ENCODE results near the gene S1PR3. TPM values are rescaled to one million over a fixed set of nuclear protein-coding genes. Genes with fewer than 3 reads are reported as not detected.

Gene S1PR3
- total and polyA plus RNA-seq, 4 donors: 1.4 to 4.5 (median 2.9) TPM

- TF ChIP-seq CTCF (IDR thresholded peaks at IDR 0.05; ENCODE audit: low read depth, low read length, missing input control): no peak
- TF ChIP-seq YY1 (IDR thresholded peaks at IDR 0.05): no peak
- TF ChIP-seq TAF1 (conservative IDR thresholded peaks at IDR 0.05): no peak
- TF ChIP-seq, protein P1, sequence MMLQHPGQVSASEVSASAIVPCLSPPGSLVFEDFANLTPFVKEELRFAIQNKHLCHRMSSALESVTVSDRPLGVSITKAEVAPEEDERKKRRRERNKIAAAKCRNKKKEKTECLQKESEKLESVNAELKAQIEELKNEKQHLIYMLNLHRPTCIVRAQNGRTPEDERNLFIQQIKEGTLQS (IDR thresholded peaks at IDR 0.05): no peak
- no peak for TF ChIP-seq NR2F2 (IDR thresholded peaks at IDR 0.05)
- TF ChIP-seq MAX (IDR thresholded peaks at IDR 0.05): no peak
- TF ChIP-seq RAD21 (IDR thresholded peaks at IDR 0.05): no peak
Measured at GRCh38 chr9:89046832-89047231, 55.6 kb downstream of the S1PR3 start (continued).

GRCh38 chr9:89047667-89048066 lies 56.4 kb downstream of the S1PR3 start:
- Histone ChIP-seq H3K36me3 (ENCODE audit: control insufficient read depth in 4 of 4, insufficient read depth in 3 of 4, low read depth in 1 of 4, low read length in 3 of 4) (no peaks in the 10 kb centered on the region), H3K4me1 (ENCODE audit: control insufficient read depth in 4 of 4, insufficient read depth in 4 of 4, low read length in 3 of 4) (no peaks in the 10 kb centered on the region), H3K9me3 (ENCODE audit: control insufficient read depth in 4 of 4, low read length in 3 of 4) (no peaks in the 10 kb centered on the region), H3K27ac (ENCODE audit: low read depth in 1 of 2, low read length in 2 of 2) (no peak overlapping the region), H3K4me3 (ENCODE audit: low read depth in 1 of 3, low read length in 3 of 3) (no peak overlapping the region), H3K9ac (ENCODE audit: low read depth in 1 of 2, low read length in 2 of 2) (no peak overlapping the region), H3K27me3 (ENCODE audit: control insufficient read depth in 4 of 4, insufficient read depth in 4 of 4, low read length in 3 of 4) (no peaks in the 10 kb centered on the region)
- TF ChIP-seq MAX (IDR thresholded peaks at IDR 0.05): no peak
- TF ChIP-seq TAF1 (conservative IDR thresholded peaks at IDR 0.05): no peak
- no peak for TF ChIP-seq RXRA (IDR thresholded peaks at IDR 0.05)
- no peak for TF ChIP-seq FOXA1 (IDR thresholded peaks at IDR 0.05)
- no peak for TF ChIP-seq GABPA (IDR thresholded peaks at IDR 0.05 in 1 of 2, conservative IDR thresholded peaks at IDR 0.05 in 1 of 2)
- no peak for TF ChIP-seq JUND (IDR thresholded peaks at IDR 0.05)
- no peak for TF ChIP-seq HNF4A (conservative IDR thresholded peaks at IDR 0.05)
- TF ChIP-seq RAD21 (IDR thresholded peaks at IDR 0.05): no peak
- no peak for TF ChIP-seq YY1 (IDR thresholded peaks at IDR 0.05)
- no peak for TF ChIP-seq HNF4G (IDR thresholded peaks at IDR 0.05)
- no peak for TF ChIP-seq EGR1 (IDR thresholded peaks at IDR 0.05; ENCODE audit: low read depth in 2 of 2)
- no peak for DNase-seq (ENCODE audit: low spot score)
- 83% methylated on average over 4 of the region's 4 CpGs for WGBS

DNA sequence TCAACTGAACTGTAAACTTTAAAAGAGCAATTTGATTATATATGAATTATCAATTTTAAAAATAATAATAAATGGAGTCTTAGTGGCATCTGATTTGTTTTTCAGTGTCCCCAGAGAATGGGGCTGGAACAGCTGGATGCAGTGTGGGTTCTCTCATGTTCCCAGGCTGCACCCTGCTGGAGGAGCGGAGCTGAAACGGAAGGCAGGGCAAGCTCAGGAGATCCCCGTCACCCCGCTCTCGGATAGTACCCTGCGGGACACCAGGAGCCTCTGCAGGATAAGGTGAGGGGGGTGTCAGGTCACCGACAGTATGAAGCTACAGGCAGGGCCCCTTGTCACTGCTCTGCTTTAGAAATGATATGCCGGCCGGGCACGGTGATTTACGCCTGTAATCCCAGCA lies 57.3 kb downstream of the S1PR3 start:
- DNase-seq (ENCODE audit: low spot score): no peak
- 92% methylated on average over 11 of the region's 11 CpGs for WGBS
- Histone ChIP-seq H3K9me3 (ENCODE audit: control insufficient read depth in 4 of 4, low read length in 3 of 4) (no peaks in the 10 kb centered on the region), H3K4me1 (ENCODE audit: control insufficient read depth in 4 of 4, insufficient read depth in 4 of 4, low read length in 3 of 4) (no peaks in the 10 kb centered on the region), H3K27me3 (ENCODE audit: control insufficient read depth in 4 of 4, insufficient read depth in 4 of 4, low read length in 3 of 4) (no peaks in the 10 kb centered on the region), H3K27ac (ENCODE audit: low read depth in 1 of 2, low read length in 2 of 2) (no peak overlapping the region), H3K36me3 (ENCODE audit: control insufficient read depth in 4 of 4, insufficient read depth in 3 of 4, low read depth in 1 of 4, low read length in 3 of 4) (no peaks in the 10 kb centered on the region), H3K9ac (ENCODE audit: low read depth in 1 of 2, low read length in 2 of 2) (no peak overlapping the region), H3K4me3 (ENCODE audit: low read depth in 1 of 3, low read length in 3 of 3) (no peak overlapping the region)
- TF ChIP-seq NR2F2 (IDR thresholded peaks at IDR 0.05) (no peak), JUND (IDR thresholded peaks at IDR 0.05) (no peak), REST (IDR thresholded peaks at IDR 0.05) (no peak), YY1 (IDR thresholded peaks at IDR 0.05) (no peak), HNF4A (conservative IDR thresholded peaks at IDR 0.05) (no peak), EGR1 (IDR thresholded peaks at IDR 0.05; ENCODE audit: low read depth in 2 of 2) (no peak)
